Neutrophil (primary cell): Measurements from ENCODE around the gene FAM83D.

Experiments
- H3K27ac ChIP-seq: fragments of 200-600 bp; sonication (generic); 2 replicates; pipeline ENCODE4 v1.5.1; 2016; ENCODE audit warnings: mild to moderate bottlenecking, moderate library complexity
- H3K27me3 ChIP-seq: fragments of 200-600 bp; sonication (generic); 2 replicates; pipeline ENCODE4 v1.6.0; 2016; ENCODE audit warnings: mild to moderate bottlenecking
- H3K36me3 ChIP-seq: fragments of 200-600 bp; sonication (generic); 2 replicates; pipeline ENCODE4 v1.5.1; 2017
- H3K4me1 ChIP-seq, 2 experiments: fragments of 200-600 bp in 1 of 2; sonication (generic) in 1 of 2; 1 replicate in 1 of 2; 2 replicates in 1 of 2; pipeline versions ENCODE4 v1.5.1 to v1.6.1; 2013 to 2016; ENCODE audit warnings: low read depth in 1 of 2, low read length in 1 of 2, mild to moderate bottlenecking in 1 of 2, moderate library complexity in 1 of 2; ENCODE audit not compliant: control insufficient read depth in 1 of 2, insufficient read depth in 1 of 2
- H3K4me3 ChIP-seq, 2 experiments: fragments of 200-600 bp in 1 of 2; sonication (generic) in 1 of 2; 1 replicate in 1 of 2; 2 replicates in 1 of 2; pipeline ENCODE4 v1.5.1; 2013 to 2016; ENCODE audit warnings: low read depth in 1 of 2, low read length in 1 of 2, mild to moderate bottlenecking in 1 of 2, moderate library complexity in 1 of 2
- H3K9me3 ChIP-seq: fragments of 200-600 bp; sonication (generic); 2 replicates; pipeline ENCODE4 v1.5.1; 2016
- TF ChIP-seq, protein P1 (sequence below): fragments of 200-600 bp; sonication (generic); IDR thresholded peaks from 2 replicates; pipeline ENCODE4 v1.5.1; 2016; ENCODE audit warnings: antibody characterized with exemption

The FAM83D gene

DNA sequence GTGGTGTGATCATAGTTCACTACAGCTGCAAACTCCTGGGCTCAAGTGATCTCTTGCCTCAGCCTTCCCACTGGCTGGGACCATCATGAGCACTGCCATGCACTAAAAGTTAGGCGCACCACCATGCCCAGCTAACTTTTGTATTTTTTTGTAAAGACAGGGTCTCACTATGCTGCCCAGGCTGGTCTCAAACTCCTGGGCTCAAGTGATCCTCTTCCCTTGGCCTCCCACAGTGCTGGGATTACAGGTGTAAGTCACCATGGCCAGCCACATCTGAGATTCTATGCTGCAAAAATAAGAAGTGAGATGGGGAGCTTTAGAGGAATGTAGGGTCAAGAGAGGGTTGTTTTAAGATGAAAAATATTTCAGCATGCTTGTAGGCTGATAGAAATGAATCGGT, 1.5 kb upstream of the FAM83D start:
- Histone ChIP-seq H3K27me3 (no peaks in the 10 kb centered on the region), H3K4me3 (no peak overlapping the region), H3K36me3 (no peaks in the 10 kb centered on the region), H3K4me1 (peaks cover 19 to 29% of the 10 kb centered on the region in 2 experiments), H3K27ac (no peak overlapping the region), H3K9me3 (no peaks in the 10 kb centered on the region)
- TF ChIP-seq, protein P1, sequence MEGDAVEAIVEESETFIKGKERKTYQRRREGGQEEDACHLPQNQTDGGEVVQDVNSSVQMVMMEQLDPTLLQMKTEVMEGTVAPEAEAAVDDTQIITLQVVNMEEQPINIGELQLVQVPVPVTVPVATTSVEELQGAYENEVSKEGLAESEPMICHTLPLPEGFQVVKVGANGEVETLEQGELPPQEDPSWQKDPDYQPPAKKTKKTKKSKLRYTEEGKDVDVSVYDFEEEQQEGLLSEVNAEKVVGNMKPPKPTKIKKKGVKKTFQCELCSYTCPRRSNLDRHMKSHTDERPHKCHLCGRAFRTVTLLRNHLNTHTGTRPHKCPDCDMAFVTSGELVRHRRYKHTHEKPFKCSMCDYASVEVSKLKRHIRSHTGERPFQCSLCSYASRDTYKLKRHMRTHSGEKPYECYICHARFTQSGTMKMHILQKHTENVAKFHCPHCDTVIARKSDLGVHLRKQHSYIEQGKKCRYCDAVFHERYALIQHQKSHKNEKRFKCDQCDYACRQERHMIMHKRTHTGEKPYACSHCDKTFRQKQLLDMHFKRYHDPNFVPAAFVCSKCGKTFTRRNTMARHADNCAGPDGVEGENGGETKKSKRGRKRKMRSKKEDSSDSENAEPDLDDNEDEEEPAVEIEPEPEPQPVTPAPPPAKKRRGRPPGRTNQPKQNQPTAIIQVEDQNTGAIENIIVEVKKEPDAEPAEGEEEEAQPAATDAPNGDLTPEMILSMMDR, result no peak

DNA sequence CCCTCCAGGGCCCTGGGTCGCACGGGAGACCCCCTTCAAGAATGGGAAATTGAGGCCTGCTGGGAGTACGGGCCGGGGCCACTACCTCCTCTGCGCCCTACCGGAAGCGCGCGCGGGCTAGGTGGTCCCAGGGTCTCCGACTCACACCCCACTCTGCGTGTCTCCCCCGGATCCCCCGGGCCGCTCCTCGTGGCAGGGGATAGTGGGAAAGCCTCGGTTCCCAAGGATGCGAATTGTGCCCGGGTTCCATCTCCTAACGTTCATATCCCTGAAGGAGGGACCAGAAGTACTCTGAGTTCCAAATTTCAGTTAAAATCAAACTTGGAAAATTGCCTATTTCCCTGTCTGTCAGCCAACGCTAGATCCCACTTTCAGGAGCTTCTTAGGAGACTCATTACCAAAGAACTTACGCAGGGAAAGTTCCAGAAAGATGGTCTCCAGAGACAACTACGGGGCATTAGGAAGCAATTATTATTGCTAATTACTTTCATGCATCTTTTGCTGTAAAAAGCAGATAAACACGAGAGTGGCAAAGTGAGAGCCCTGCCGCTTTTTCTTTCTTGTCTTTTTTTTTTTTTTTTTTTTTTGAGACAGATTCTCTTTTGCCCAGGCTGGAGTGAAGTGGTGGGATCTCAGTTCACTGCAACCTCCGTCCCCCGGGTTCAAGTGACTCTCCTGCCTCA, 858 bp downstream of the FAM83D start:
- no peaks in the 10 kb centered on the region for H3K36me3 ChIP-seq
- H3K9me3 ChIP-seq, result no peaks in the 10 kb centered on the region
- H3K27ac ChIP-seq, result no peak overlapping the region
- H3K4me3 ChIP-seq, result peak overlapping the region; percentile 62 to 77
- H3K27me3 ChIP-seq, result no peaks in the 10 kb centered on the region
- peaks cover 19 to 29% of the 10 kb centered on the region in 2 experiments for H3K4me1 ChIP-seq
- TF ChIP-seq, protein P1, result no peak

DNA sequence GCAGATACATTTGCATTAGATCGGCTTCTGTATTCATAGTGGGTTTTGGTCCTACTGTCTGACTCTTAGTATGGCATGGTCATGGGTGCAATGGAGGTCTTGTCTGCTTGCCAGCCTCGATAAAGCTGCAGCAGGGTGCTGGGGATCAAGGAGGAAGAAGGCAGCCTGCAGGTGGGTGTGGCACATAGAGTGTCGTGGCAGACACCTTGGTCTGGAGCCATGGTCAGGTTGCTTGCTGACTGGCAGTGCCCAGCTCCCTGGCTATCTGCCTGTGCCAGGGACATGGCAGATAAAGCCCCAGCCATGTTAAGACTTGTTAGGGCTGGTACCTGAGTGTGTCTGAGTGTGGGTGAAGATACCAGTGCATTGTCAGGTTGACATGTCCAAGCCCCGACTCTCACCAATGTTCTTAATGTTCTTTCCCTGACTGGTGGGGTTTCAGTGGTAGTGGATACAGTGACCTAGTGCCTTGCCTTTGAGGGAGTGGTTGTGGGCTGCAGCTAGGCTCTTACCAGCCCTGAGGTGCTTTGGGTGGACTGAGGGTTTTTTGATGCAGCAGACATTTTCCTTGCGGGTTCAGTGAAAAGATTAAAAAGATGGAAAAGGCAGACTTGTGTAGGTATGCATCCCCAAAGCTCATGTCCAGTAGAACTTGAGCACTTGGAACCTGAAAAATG, 1.8 kb downstream of the FAM83D start:
- H3K4me1 ChIP-seq, result peaks cover 19 to 35% of the 10 kb centered on the region in 2 experiments
- H3K9me3 ChIP-seq, result no peaks in the 10 kb centered on the region
- TF ChIP-seq, protein P1, result no peak
- no peaks in the 10 kb centered on the region for H3K36me3 ChIP-seq
- H3K4me3 ChIP-seq, result peak overlapping the region in 1 of 2 experiments; percentile 2
- H3K27ac ChIP-seq, result no peak overlapping the region
- H3K27me3 ChIP-seq, result no peaks in the 10 kb centered on the region

DNA sequence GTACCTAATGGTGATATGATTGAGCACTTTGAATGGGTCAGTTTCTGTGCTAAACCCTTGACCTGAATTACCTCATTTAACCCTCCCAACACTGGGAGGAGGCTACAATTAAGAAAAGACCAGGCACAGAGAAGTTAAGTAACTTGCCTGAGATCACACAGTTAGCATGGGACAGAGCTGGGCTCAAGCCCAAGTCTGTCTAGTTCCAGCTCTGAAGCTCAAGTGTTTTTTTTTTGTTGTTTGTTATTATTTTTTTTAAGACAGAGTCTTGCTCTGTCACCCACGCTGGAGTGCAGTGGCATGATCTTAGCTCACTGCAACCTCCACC, 4.0 kb downstream of the FAM83D start:
- no peak overlapping the region for H3K27ac ChIP-seq
- no peaks in the 10 kb centered on the region for H3K27me3 ChIP-seq
- H3K4me1 ChIP-seq, result peaks cover 19 to 35% of the 10 kb centered on the region in 2 experiments
- no peaks in the 10 kb centered on the region for H3K36me3 ChIP-seq
- TF ChIP-seq, protein P1, result no peak
- H3K9me3 ChIP-seq, result no peaks in the 10 kb centered on the region
- no peak overlapping the region for H3K4me3 ChIP-seq

DNA sequence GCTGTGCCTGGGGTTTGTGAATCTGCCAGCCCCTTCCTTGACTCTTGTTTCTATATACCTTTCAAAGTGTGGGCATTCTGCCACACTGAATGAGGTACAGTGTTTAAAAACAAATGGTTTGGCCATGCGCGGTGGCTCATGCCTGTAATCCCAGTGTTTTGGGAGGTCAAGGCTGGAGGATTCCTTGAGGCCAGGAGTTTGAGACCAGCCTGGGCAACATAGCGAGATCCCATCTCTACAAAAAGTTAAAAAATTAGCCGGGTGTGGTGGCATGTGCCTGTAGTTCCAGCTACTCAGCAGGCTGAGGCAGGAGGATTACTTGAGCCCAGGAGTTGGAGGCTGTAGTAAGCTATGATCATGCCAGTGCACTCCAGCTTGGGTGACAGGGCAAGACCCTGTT, 5.8 kb downstream of the FAM83D start:
- Histone ChIP-seq H3K4me1 (peaks cover 12 to 23% of the 10 kb centered on the region in 2 experiments), H3K9me3 (no peaks in the 10 kb centered on the region), H3K36me3 (peaks cover under 1% of the 10 kb centered on the region), H3K27me3 (no peaks in the 10 kb centered on the region), H3K4me3 (no peak overlapping the region), H3K27ac (no peak overlapping the region)
- TF ChIP-seq, protein P1, result no peak
